Suprapubic skin (tissue), 4 donors: Measurements from ENCODE around the gene HOXD3. TPM values are rescaled to one million over a fixed set of nuclear protein-coding genes. Genes with fewer than 3 reads are reported as not detected.

Source experiments
- DNase-seq, 2 donors: peaks; one replicate each; pipeline ENCODE4 v3.0.0-alpha.2; 2019; ENCODE audit warnings: low spot score in 2 of 2
- H3K27ac ChIP-seq: fragments of 200-600 bp; sonication (generic); one replicate; pipeline ENCODE4 v1.5.1; 2019
- H3K27me3 ChIP-seq: fragments of 200-600 bp; sonication (generic); one replicate; pipeline ENCODE4 v1.5.1; 2019
- H3K36me3 ChIP-seq: fragments of 200-600 bp; sonication (generic); one replicate; pipeline ENCODE4 v1.5.1; 2019
- H3K4me1 ChIP-seq: fragments of 200-600 bp; sonication (generic); one replicate; pipeline ENCODE4 v1.5.1; 2019
- H3K4me3 ChIP-seq: fragments of 200-600 bp; sonication (generic); one replicate; pipeline ENCODE4 v1.5.1; 2019; ENCODE audit warnings: mild to moderate bottlenecking
- H3K9me3 ChIP-seq: fragments of 200-600 bp; sonication (generic); one replicate; pipeline ENCODE4 v1.5.1; 2019
- CTCF ChIP-seq, 2 donors: fragments of 200-600 bp in 1 of 2; fragments of 450-650 bp in 1 of 2; sonication (generic) in 1 of 2; IDR thresholded peaks; one replicate each; pipeline ENCODE4 v1.5.1; 2016 to 2019; ENCODE audit warnings: antibody characterized with exemption in 2 of 2, mild to moderate bottlenecking in 1 of 2, moderate library complexity in 1 of 2
- EP300 ChIP-seq: sonication (generic); formaldehyde crosslinking; IDR thresholded peaks from one replicate; pipeline ENCODE4 v1.6.1; 2017; ENCODE audit warnings: antibody characterized with exemption
- POLR2A ChIP-seq, 2 donors: fragments of 450-650 bp; IDR thresholded peaks; one replicate each; pipeline ENCODE4 v1.6.1; 2017; ENCODE audit warnings: antibody characterized with exemption in 2 of 2, mild to moderate bottlenecking in 2 of 2, moderate library complexity in 2 of 2
- POLR2AphosphoS5 ChIP-seq, 3 donors: sonication (generic); formaldehyde crosslinking; IDR thresholded peaks; one replicate each; pipeline ENCODE4 v1.6.1; 2017; ENCODE audit warnings: antibody characterized with exemption in 3 of 3
- WGBS: methylation state at CpG from one replicate; pipeline ENCODE4 v1.1.5; 2018; 5-methylcytosine and 5-hydroxymethylcytosine counted together
- total RNA-seq, 4 donors: library from RNA; depleted of rRNA; stranded (reverse); fragments of >200 nt; gene quantifications; one replicate each; pipeline ENCODE4 v1.1.0, GENCODE V29; 2016

The HOXD3 gene
- total RNA-seq, 4 donors from 2014 or later: 0.49 to 3.5 (median 1.5) TPM

- no peak for TF ChIP-seq POLR2A (IDR thresholded peaks at IDR 0.05)
- no peak for TF ChIP-seq POLR2AphosphoS5 (IDR thresholded peaks at IDR 0.05)
- TF ChIP-seq CTCF (IDR thresholded peaks at IDR 0.05): no peak
- no peak for TF ChIP-seq EP300
- Histone ChIP-seq H3K27me3 (peaks cover 99% of the 10 kb centered on the region), H3K9me3 (no peaks in the 10 kb centered on the region), H3K4me3 (peak overlapping the region; percentile 26), H3K36me3 (no peaks in the 10 kb centered on the region), H3K27ac (no peak overlapping the region), H3K4me1 (peaks cover 58% of the 10 kb centered on the region)
- WGBS: 52% methylated on average over 22 of the region's 22 CpGs
- no peak for DNase-seq
Observed at GRCh38 chr2:176160986-176161824, 4.1 kb downstream of the HOXD3 start.

GRCh38 chr2:176161825-176162626 lies 4.9 kb downstream of the HOXD3 start:
- H3K4me1 ChIP-seq: peaks cover 54% of the 10 kb centered on the region

GRCh38 chr2:176162911-176163671 lies 6.0 kb downstream of the HOXD3 start:
- WGBS: 47% methylated on average over 27 of the region's 29 CpGs
- no peak for DNase-seq
- peaks cover 44% of the 10 kb centered on the region for H3K4me1 ChIP-seq
- peaks cover 98% of the 10 kb centered on the region for H3K27me3 ChIP-seq
- no peaks in the 10 kb centered on the region for H3K9me3 ChIP-seq
- H3K27ac ChIP-seq: no peak overlapping the region
- H3K4me3 ChIP-seq: no peak overlapping the region
- no peaks in the 10 kb centered on the region for H3K36me3 ChIP-seq
- TF ChIP-seq CTCF (IDR thresholded peaks at IDR 0.05): no peak
- TF ChIP-seq EP300: no peak
- TF ChIP-seq POLR2AphosphoS5 (IDR thresholded peaks at IDR 0.05): no peak
- TF ChIP-seq POLR2A (IDR thresholded peaks at IDR 0.05): no peak

More at GRCh38 chr2:176161825-176162626, 4.9 kb downstream of the HOXD3 start:
- no peak for DNase-seq
- Histone ChIP-seq H3K27ac (no peak overlapping the region), H3K4me3 (peak overlapping the region; percentile 15), H3K36me3 (no peaks in the 10 kb centered on the region), H3K9me3 (no peaks in the 10 kb centered on the region), H3K27me3 (peaks cover 98% of the 10 kb centered on the region)
- WGBS: 7% methylated on average over 22 of the region's 22 CpGs
- no peak for TF ChIP-seq POLR2AphosphoS5 (IDR thresholded peaks at IDR 0.05)
- no peak for TF ChIP-seq POLR2A (IDR thresholded peaks at IDR 0.05)

GRCh38 chr2:176163672-176164056 lies 6.6 kb downstream of the HOXD3 start:
- Histone ChIP-seq H3K36me3 (no peaks in the 10 kb centered on the region), H3K4me3 (no peak overlapping the region), H3K9me3 (no peaks in the 10 kb centered on the region), H3K27ac (no peak overlapping the region), H3K27me3 (peaks cover 98% of the 10 kb centered on the region), H3K4me1 (peaks cover 38% of the 10 kb centered on the region)
- TF ChIP-seq CTCF (IDR thresholded peaks at IDR 0.05) (no peak), POLR2A (IDR thresholded peaks at IDR 0.05) (no peak), POLR2AphosphoS5 (IDR thresholded peaks at IDR 0.05) (no peak), EP300 (no peak)
- DNase-seq: no peak
- WGBS: 40% methylated on average over 12 of the region's 12 CpGs

- Histone ChIP-seq H3K36me3 (no peaks in the 10 kb centered on the region), H3K4me3 (no peak overlapping the region), H3K27me3 (peaks cover 98% of the 10 kb centered on the region), H3K4me1 (peaks cover 33% of the 10 kb centered on the region), H3K27ac (no peak overlapping the region), H3K9me3 (no peaks in the 10 kb centered on the region)
- TF ChIP-seq POLR2A (IDR thresholded peaks at IDR 0.05) (no peak), EP300 (no peak), POLR2AphosphoS5 (IDR thresholded peaks at IDR 0.05) (no peak), CTCF (IDR thresholded peaks at IDR 0.05) (no peak)
- no peak for DNase-seq
- WGBS: 60% methylated on average over 13 of the region's 13 CpGs
Observed at GRCh38 chr2:176164201-176164600, 7.1 kb downstream of the HOXD3 start.
